HepG2 (cell line): Measurements from ENCODE around the gene NCF1. TPM values are rescaled to one million over a fixed set of nuclear protein-coding genes. Genes with fewer than 3 reads are reported as not detected.
A peak's percentile ranks its signal among the peaks of the same experiment; 100 is the strongest.
"Not testable (repeated sequence)": the region's sequence is repeated elsewhere in the genome, so short reads cannot be mapped to it uniquely, and the experiment has no call there.

Experiments
- ATAC-seq: fragments of 200-7000 bp; cut with Tn5 transposase; 3 replicates; pipeline ENCODE4 v1.9.1; 2020; ENCODE audit warnings: mild to moderate bottlenecking, moderate library complexity
- BruUV-seq: library from RNA; stranded (reverse); fragments of 400-500 nt; replicated peaks from 2 replicates; lab custom pipeline; 2021; lab: Mats Ljungman, UMichigan
- CTCF ChIA-PET: fragments of 300-600 bp; formaldehyde crosslinking; extraction: SDS; loops from one replicate; lab custom pipeline; 2021; ENCODE audit warnings: low total read pairs, inconsistent platforms, low intra/inter-chr PET ratio; lab: Yijun Ruan, JAX
- POLR2A ChIA-PET: fragments of 350-600 bp; sonication (Branson Sonifier 250); formaldehyde crosslinking; loops from one replicate; lab custom pipeline; 2020; ENCODE audit warnings: antibody characterized with exemption, inconsistent platforms; lab: Yijun Ruan, JAX
- DNase-seq: peaks from one replicate; pipeline ENCODE4 v3.0.0-alpha.2; 2015; ENCODE audit warnings: low spot score
- FAIRE-seq: peaks from 3 replicates; lab custom pipeline; 2011; peaks lifted over from hg19 to GRCh38; lab: Jason Lieb, UNC
- H2AFZ ChIP-seq: one replicate; pipeline ENCODE4 v1.6.1; 2011; ENCODE audit warnings: low read length, inconsistent platforms
- H3K27ac ChIP-seq: fragments of 300-600 bp; 3 replicates; pipeline ENCODE4 v1.8.0; 2011; ENCODE audit warnings: mixed run types, mild to moderate bottlenecking, mixed read lengths, low read length, inconsistent platforms; ENCODE audit not compliant: insufficient read depth; ENCODE audit errors: extremely low read length
- H3K27me3 ChIP-seq, 2 experiments: fragments of 200-600 bp in 1 of 2; 2 replicates in 1 of 2; 3 replicates in 1 of 2; pipeline versions ENCODE4 v1.6.0 to v1.8.0; 2011; ENCODE audit warnings: low read length in 2 of 2, mild to moderate bottlenecking in 2 of 2, moderate library complexity in 2 of 2, inconsistent platforms in 1 of 2; ENCODE audit not compliant: insufficient read depth in 2 of 2, control insufficient read depth in 1 of 2
- H3K36me3 ChIP-seq, 2 experiments: fragments of 200-600 bp in 1 of 2; replicated peaks in 1 of 2; 2 replicates in 1 of 2; 3 replicates in 1 of 2; pipeline versions ENCODE4 v1.5.1 to v1.8.0; 2011; ENCODE audit warnings: low read length in 2 of 2, inconsistent platforms in 1 of 2; ENCODE audit not compliant: insufficient read depth in 2 of 2, control insufficient read depth in 1 of 2
- H3K4me1 ChIP-seq: 2 replicates; pipeline ENCODE4 v1.5.1; 2012; ENCODE audit warnings: low read length, inconsistent platforms; ENCODE audit not compliant: insufficient read depth
- H3K4me2 ChIP-seq: 2 replicates; pipeline ENCODE4 v1.6.0; 2011; ENCODE audit warnings: low read depth, low read length, inconsistent platforms
- H3K4me3 ChIP-seq, 3 experiments: fragments of 200-600 bp in 1 of 3; sonication (generic), shearing (Covaris generic) in 1 of 3; replicated peaks in 1 of 3; 2 replicates each; pipeline ENCODE4 v1.5.1; 2011 to 2016; ENCODE audit warnings: low read length in 3 of 3, inconsistent platforms in 2 of 3, low read depth in 2 of 3, mild to moderate bottlenecking in 2 of 3, control low read depth in 1 of 3, mixed read lengths in 1 of 3; ENCODE audit not compliant: insufficient read depth in 1 of 3
- H3K79me2 ChIP-seq: one replicate; pipeline ENCODE4 v1.6.1; 2011; ENCODE audit warnings: low read length, inconsistent platforms; ENCODE audit not compliant: insufficient read depth
- H3K9ac ChIP-seq: 2 replicates; pipeline ENCODE4 v1.6.0; 2011; ENCODE audit warnings: mild to moderate bottlenecking, low read depth, low read length, inconsistent platforms; ENCODE audit not compliant: insufficient read depth
- H3K9me3 ChIP-seq: 2 replicates; pipeline ENCODE4 v1.5.1; 2012; ENCODE audit warnings: mild to moderate bottlenecking, low read length
- H4K20me1 ChIP-seq: 2 replicates; pipeline ENCODE4 v1.6.0; 2011; ENCODE audit warnings: inconsistent platforms, mild to moderate bottlenecking, low read length, moderate library complexity; ENCODE audit not compliant: insufficient read depth
- NR2F6 ChIP-seq, 2 experiments: IDR thresholded peaks; 2 replicates each; pipeline ENCODE4 v1.6.1; 2016; ENCODE audit warnings: antibody characterized with exemption in 1 of 2, mild to moderate bottlenecking in 1 of 2
- ZNF574 ChIP-seq: sonication (generic); formaldehyde crosslinking; IDR thresholded peaks from 2 replicates; pipeline ENCODE4 v1.4.0; 2020; ENCODE audit warnings: missing genetic modification reagents
- WGBS: methylation state at CpG from one replicate; pipeline ENCODE4 v1.1.6; 2017; ENCODE audit warnings: low lambda C conversion rate; 5-methylcytosine and 5-hydroxymethylcytosine counted together
- in situ Hi-C: cut with HindIII; loops from 2 replicates; pipeline ENCODE4 v1.10.0; 2017; ENCODE audit warnings: low pct_unique_long_range_greater_than_20kb; ENCODE audit not compliant: extremely low pct_ligation_motif_present
- intact Hi-C: fragments of 100-400 bp; cut with micrococcal nuclease; formaldehyde crosslinking; loops from one replicate; pipeline ENCODE4 v1.10.0; 2022; ENCODE audit not compliant: unreplicated experiment
- polyA plus RNA-seq, 8 experiments: library from polyadenylated mRNA; depleted of rRNA in 3 of 8; stranded (reverse) in 7 of 8; unstranded in 1 of 8; fragments of >200 nt; fragmentation: Illumina TruSeq in 4 of 8; extraction: Trizol in 4 of 8; gene quantifications; 2 replicates each; pipeline versions ENCODE4 v1.2.1 to v1.2.3, GENCODE V29; 2011 to 2016; ENCODE audit warnings: low read depth in 4 of 8, missing spikeins in 1 of 8, mixed read lengths in 1 of 8; ENCODE audit not compliant: insufficient read depth in 1 of 8
- total RNA-seq, 5 experiments: library from RNA; depleted of rRNA; stranded (reverse); fragments of >200 nt; fragmentation: Illumina TruSeq; extraction: Trizol; gene quantifications; 2 replicates each; pipeline ENCODE4 v1.2.3, GENCODE V29; 2016; ENCODE audit warnings: low read depth in 1 of 5

NCF1 gene
- total and polyA plus RNA-seq, 2 of the 13 experiments (the other 11 are each of a cell fraction or from before 2014, with no cell fraction given): 0.09 TPM; not detected in 1

GRCh38 chr7:74766991-74767390, 6.8 kb upstream of the NCF1 start:
- in situ Hi-C loops, CTCF ChIA-PET, H3K27ac ChIP-seq, FAIRE-seq, POLR2A ChIA-PET, H3K4me2 ChIP-seq, H3K36me3 ChIP-seq, H3K79me2 ChIP-seq, H2AFZ ChIP-seq, H3K4me1 ChIP-seq, H4K20me1 ChIP-seq, H3K27me3 ChIP-seq, H3K9me3 ChIP-seq, DNase-seq, H3K4me3 ChIP-seq, H3K9ac ChIP-seq, BruUV-seq, intact Hi-C loops: not testable (repeated sequence)
- WGBS: no CpG with 5 or more reads among the region's 10 CpGs
- peak; percentile 9 for ATAC-seq

- FAIRE-seq, H3K4me3 ChIP-seq, H4K20me1 ChIP-seq, POLR2A ChIA-PET, H3K27ac ChIP-seq, BruUV-seq, H3K4me2 ChIP-seq, DNase-seq, H3K36me3 ChIP-seq, intact Hi-C loops, CTCF ChIA-PET, ATAC-seq, H3K79me2 ChIP-seq, H2AFZ ChIP-seq, H3K4me1 ChIP-seq, H3K27me3 ChIP-seq, in situ Hi-C loops, H3K9ac ChIP-seq, H3K9me3 ChIP-seq: not testable (repeated sequence)
- 43% methylated on average over 5 of the region's 7 CpGs for WGBS
Measured at GRCh38 chr7:74770062-74770461, 3.7 kb upstream of the NCF1 start.

- FAIRE-seq; H3K9ac ChIP-seq; H3K4me2 ChIP-seq; H3K27me3 ChIP-seq; H3K36me3 ChIP-seq; CTCF ChIA-PET; H4K20me1 ChIP-seq; H3K4me1 ChIP-seq; H3K27ac ChIP-seq; H3K79me2 ChIP-seq; intact Hi-C loops; H3K9me3 ChIP-seq; in situ Hi-C loops; H2AFZ ChIP-seq; POLR2A ChIA-PET; BruUV-seq; H3K4me3 ChIP-seq; TF ChIP-seq NR2F6 (IDR thresholded peaks at IDR 0.05): not testable (repeated sequence)
- DNase-seq (peak; percentile 0), ATAC-seq (peak; percentile 70)
- WGBS: no CpG with 5 or more reads among the region's 6 CpGs
- TF ChIP-seq NR2F6 (CRISPR knock-in tag; IDR thresholded peaks at IDR 0.05) (peak; percentile 14; the same call in 1 of the 2 replicates), ZNF574 (CRISPR knock-in tag) (peak; percentile 73)
Measured at GRCh38 chr7:74772093-74772492, 1.7 kb upstream of the NCF1 start.

GRCh38 chr7:74775111-74775510, 1.3 kb downstream of the NCF1 start:
- H3K79me2 ChIP-seq, intact Hi-C loops, H2AFZ ChIP-seq, CTCF ChIA-PET, DNase-seq, H3K9me3 ChIP-seq, H3K27ac ChIP-seq, FAIRE-seq, BruUV-seq, H3K4me3 ChIP-seq, H3K4me2 ChIP-seq, in situ Hi-C loops, H3K27me3 ChIP-seq, H4K20me1 ChIP-seq, H3K9ac ChIP-seq, POLR2A ChIA-PET, H3K4me1 ChIP-seq, H3K36me3 ChIP-seq, ATAC-seq: not testable (repeated sequence)
- no CpG with 5 or more reads among the region's 6 CpGs for WGBS
